Colonic mucosa (tissue), 4 donors: ENCODE measurements around the gene EYA4. TPM values are rescaled to one million over a fixed set of nuclear protein-coding genes. Genes with fewer than 3 reads are reported as not detected.

Experiments used
- DNase-seq: peaks from one replicate; pipeline ENCODE4 v3.0.0-alpha.2; 2020
- H3K27ac ChIP-seq: fragments of 200-600 bp; one replicate; pipeline ENCODE4 v1.8.0; 2021
- H3K27me3 ChIP-seq: fragments of 200-600 bp; one replicate; pipeline ENCODE4 v1.8.0; 2021
- H3K36me3 ChIP-seq: fragments of 200-600 bp; one replicate; pipeline ENCODE4 v1.8.0; 2021
- H3K4me1 ChIP-seq: fragments of 200-600 bp; one replicate; pipeline ENCODE4 v1.8.0; 2021; ENCODE audit warnings: mild to moderate bottlenecking
- H3K4me3 ChIP-seq: fragments of 200-600 bp; one replicate; pipeline ENCODE4 v1.8.0; 2021
- H3K9ac ChIP-seq, 2 donors: one replicate each; pipeline ENCODE4 v1.7.0; 2013; ENCODE audit warnings: control low read depth in 2 of 2, low read depth in 2 of 2, low read length in 2 of 2
- H3K9me3 ChIP-seq: fragments of 200-600 bp; one replicate; pipeline ENCODE4 v1.8.0; 2021
- CTCF ChIP-seq: fragments of 200-600 bp; IDR thresholded peaks from one replicate; pipeline ENCODE4 v1.8.0; 2022; ENCODE audit warnings: antibody characterized with exemption, mild to moderate bottlenecking
- intact Hi-C: fragments of 100-400 bp; cut with DNase I; formaldehyde crosslinking; loops from one replicate; pipeline ENCODE4 v1.14.1; 2022
- total RNA-seq, 2 donors: library from RNA; stranded (reverse); fragmentation: NEBNext Ultra II Directional in 1 of 2; extraction: Animal tissue kit (Norgen Biotek cat#: 25700) in 1 of 2; gene quantifications; one replicate each; pipeline ENCODE4 v1.2.1, GENCODE V29; 2021
- donor health status: healthy.
- donor health status: DM: no; HTN: no; CAD: no.
- donor health status: DM: no; HTN: no; CAD: no.

EYA4 gene
- total RNA-seq, 2 donors from 2014 or later = 0.05 TPM; not detected in 1

- DNase-seq = no peak
- no peak for TF ChIP-seq CTCF
Measured at GRCh38 chr6:133337308-133337707, 96.2 kb downstream of the EYA4 start.

GRCh38 chr6:133339543-133340384, 98.6 kb downstream of the EYA4 start:
- H3K4me1 ChIP-seq = no peaks in the 10 kb centered on the region
- H3K9ac ChIP-seq = no peak overlapping the region
- intact Hi-C loops = no loop called here
- no peaks in the 10 kb centered on the region for H3K9me3 ChIP-seq
- no peaks in the 10 kb centered on the region for H3K27me3 ChIP-seq
- no peak overlapping the region for H3K4me3 ChIP-seq
- no peak for DNase-seq
- H3K27ac ChIP-seq = no peak overlapping the region
- TF ChIP-seq CTCF = no peak
- H3K36me3 ChIP-seq = no peaks in the 10 kb centered on the region

More at GRCh38 chr6:133337308-133337707, 96.2 kb downstream of the EYA4 start:
- Histone ChIP-seq H3K27ac (no peak overlapping the region), H3K9me3 (no peaks in the 10 kb centered on the region), H3K9ac (no peak overlapping the region), H3K4me3 (no peak overlapping the region), H3K4me1 (no peaks in the 10 kb centered on the region), H3K36me3 (no peaks in the 10 kb centered on the region), H3K27me3 (no peaks in the 10 kb centered on the region)
- intact Hi-C loops = no loop called here

- no peak overlapping the region for H3K9ac ChIP-seq
- no peaks in the 10 kb centered on the region for H3K36me3 ChIP-seq
- no peak overlapping the region for H3K4me3 ChIP-seq
- intact Hi-C loops = no loop called here
- no peaks in the 10 kb centered on the region for H3K27me3 ChIP-seq
- H3K9me3 ChIP-seq = no peaks in the 10 kb centered on the region
- H3K27ac ChIP-seq = no peak overlapping the region
- no peaks in the 10 kb centered on the region for H3K4me1 ChIP-seq
- no peak for TF ChIP-seq CTCF
- DNase-seq = no peak
Measured at GRCh38 chr6:133340557-133340956, 99.4 kb downstream of the EYA4 start.

GRCh38 chr6:133341607-133342158, 100.5 kb downstream of the EYA4 start:
- no peaks in the 10 kb centered on the region for H3K27me3 ChIP-seq
- H3K4me3 ChIP-seq = no peak overlapping the region
- intact Hi-C loops = no loop called here
- H3K4me1 ChIP-seq = no peaks in the 10 kb centered on the region
- H3K9me3 ChIP-seq = no peaks in the 10 kb centered on the region
- TF ChIP-seq CTCF = no peak
- no peak overlapping the region for H3K27ac ChIP-seq
- H3K9ac ChIP-seq = no peak overlapping the region
- no peaks in the 10 kb centered on the region for H3K36me3 ChIP-seq
- DNase-seq = no peak

GRCh38 chr6:133343220-133343619, 102.1 kb downstream of the EYA4 start:
- H3K36me3 ChIP-seq = no peaks in the 10 kb centered on the region
- no peak for TF ChIP-seq CTCF
- no peaks in the 10 kb centered on the region for H3K9me3 ChIP-seq
- no peak overlapping the region for H3K4me3 ChIP-seq
- no peak overlapping the region for H3K27ac ChIP-seq
- no peaks in the 10 kb centered on the region for H3K27me3 ChIP-seq
- intact Hi-C loops = no loop called here
- no peak overlapping the region for H3K9ac ChIP-seq
- no peak for DNase-seq
- no peaks in the 10 kb centered on the region for H3K4me1 ChIP-seq
